ENCODE measurements around the gene TMEM273. TPM values are rescaled to one million over a fixed set of nuclear protein-coding genes. Genes with fewer than 3 reads are reported as not detected.
"Not testable (repeated sequence)": the region's sequence is repeated elsewhere in the genome, so short reads cannot be mapped to it uniquely, and the experiment has no call there.

TMEM273 gene
- polyA plus RNA-seq, 1 donor (not counting 4 experiments of a cell fraction or from before 2014, with no cell fraction given), result not detected

DNA sequence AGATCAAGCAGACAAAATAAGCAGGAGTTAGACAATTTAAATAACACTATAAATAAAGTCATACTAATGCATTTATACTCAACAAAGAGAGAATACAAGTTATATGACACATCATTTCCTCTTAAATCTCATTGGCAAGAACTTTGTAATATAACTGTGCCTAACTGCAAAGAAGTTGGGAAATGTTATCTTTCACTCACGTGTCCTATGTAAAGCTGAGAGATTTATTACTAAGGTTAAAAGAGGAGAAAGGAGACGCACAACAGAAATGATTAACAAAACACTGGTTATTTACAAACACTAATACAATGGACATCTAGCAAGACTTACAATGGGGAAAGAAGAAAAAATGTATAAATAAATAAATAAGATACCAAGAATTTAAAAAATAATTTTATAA lies 12.7 kb upstream of the TMEM273 start:
- no peak overlapping the region for H3K9ac ChIP-seq (ENCODE audit: control insufficient read depth, extremely low read depth, insufficient read depth, low read length)
- no peaks in the 10 kb centered on the region for H3K9me3 ChIP-seq (ENCODE audit: control insufficient read depth, low read depth, low read length)
- no peaks in the 10 kb centered on the region for H4K20me1 ChIP-seq (ENCODE audit: control insufficient read depth, extremely low read depth, insufficient read depth, low read length)
- no peaks in the 10 kb centered on the region for H3K79me2 ChIP-seq (ENCODE audit: control insufficient read depth, insufficient read depth, low read length)
- no peak for TF ChIP-seq CTCF (optimal IDR thresholded peaks at IDR 0.05 in 1 of 3, IDR thresholded peaks at IDR 0.05 in 1 of 3, conservative IDR thresholded peaks at IDR 0.05 in 1 of 3; ENCODE audit: extremely low read depth in 1 of 3, insufficient read depth in 2 of 3, low read length in 3 of 3)
- no peak for TF ChIP-seq EZH2 (IDR thresholded peaks at IDR 0.05; ENCODE audit: low read length)
- H3K4me2 ChIP-seq (ENCODE audit: control insufficient read depth, extremely low read depth, insufficient read depth, low read depth, low read length), result no peak overlapping the region
- no peaks in the 10 kb centered on the region for H3K36me3 ChIP-seq (ENCODE audit: control insufficient read depth in 2 of 2, extremely low read depth in 1 of 2, insufficient read depth in 2 of 2, low read length in 2 of 2)
- H3K4me1 ChIP-seq (ENCODE audit: control insufficient read depth, extremely low read depth, insufficient read depth, low read length), result no peaks in the 10 kb centered on the region
- no peak overlapping the region for H3K27ac ChIP-seq (ENCODE audit: control insufficient read depth, insufficient read depth, low read length)
- no peaks in the 10 kb centered on the region for H3K9me1 ChIP-seq (ENCODE audit: control insufficient read depth, extremely low read depth, insufficient read depth, low read length)
- peaks cover 4% of the 10 kb centered on the region for H3K27me3 ChIP-seq (ENCODE audit: control insufficient read depth, extremely low read depth, insufficient read depth, low read length)
- no peak for FAIRE-seq
- H2AFZ ChIP-seq (ENCODE audit: control insufficient read depth, low read length), result no peak overlapping the region
- no peak overlapping the region for H3K4me3 ChIP-seq (ENCODE audit: control insufficient read depth in 2 of 3, extremely low read depth in 1 of 3, insufficient read depth in 2 of 3, low read depth in 1 of 3, low read length in 3 of 3)
- no peak for DNase-seq (ENCODE audit: low read depth, low spot score)
- dilution Hi-C loops (cut with MboI; ENCODE audit: extremely low pct_ligation_motif_present, low sequenced_read_pairs), result no loop called here

GRCh38 chr10:49197171-49197570 lies 9.0 kb upstream of the TMEM273 start:
- no peak for FAIRE-seq

DNA sequence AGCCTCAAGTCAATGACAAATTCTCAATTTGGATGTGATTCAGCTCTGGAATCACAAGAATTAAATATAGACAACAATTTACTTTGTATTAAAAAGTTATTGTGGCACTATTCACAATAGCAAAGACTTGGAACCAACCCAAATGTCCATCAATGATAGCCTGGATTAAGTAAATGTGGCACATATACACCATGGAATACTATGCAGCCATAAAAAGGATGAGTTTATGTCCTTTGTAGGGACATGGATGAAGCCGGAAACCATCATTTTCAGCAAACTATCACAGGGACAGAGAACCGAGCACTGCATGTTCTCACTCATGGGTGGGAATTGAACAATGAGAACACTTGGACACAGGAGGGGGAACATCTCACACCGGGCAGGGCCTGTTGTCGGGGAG lies 7.7 kb upstream of the TMEM273 start:
- H3K36me3 ChIP-seq (ENCODE audit: control insufficient read depth in 2 of 2, extremely low read depth in 1 of 2, insufficient read depth in 2 of 2, low read length in 2 of 2); H3K4me1 ChIP-seq (ENCODE audit: control insufficient read depth, extremely low read depth, insufficient read depth, low read length); H3K27me3 ChIP-seq (ENCODE audit: control insufficient read depth, extremely low read depth, insufficient read depth, low read length); H3K4me2 ChIP-seq (ENCODE audit: control insufficient read depth, extremely low read depth, insufficient read depth, low read depth, low read length); H3K27ac ChIP-seq (ENCODE audit: control insufficient read depth, insufficient read depth, low read length); H3K4me3 ChIP-seq (ENCODE audit: control insufficient read depth in 2 of 3, extremely low read depth in 1 of 3, insufficient read depth in 2 of 3, low read depth in 1 of 3, low read length in 3 of 3); H3K9me3 ChIP-seq (ENCODE audit: control insufficient read depth, low read depth, low read length); DNase-seq (ENCODE audit: low read depth, low spot score); H4K20me1 ChIP-seq (ENCODE audit: control insufficient read depth, extremely low read depth, insufficient read depth, low read length); H3K79me2 ChIP-seq (ENCODE audit: control insufficient read depth, insufficient read depth, low read length); dilution Hi-C loops (cut with MboI; ENCODE audit: extremely low pct_ligation_motif_present, low sequenced_read_pairs); H3K9me1 ChIP-seq (ENCODE audit: control insufficient read depth, extremely low read depth, insufficient read depth, low read length); FAIRE-seq; H3K9ac ChIP-seq (ENCODE audit: control insufficient read depth, extremely low read depth, insufficient read depth, low read length); H2AFZ ChIP-seq (ENCODE audit: control insufficient read depth, low read length): not testable (repeated sequence)

More at GRCh38 chr10:49197171-49197570, 9.0 kb upstream of the TMEM273 start:
- H2AFZ ChIP-seq (ENCODE audit: control insufficient read depth, low read length), result no peak overlapping the region
- dilution Hi-C loops (cut with MboI; ENCODE audit: extremely low pct_ligation_motif_present, low sequenced_read_pairs), result no loop called here
- no peaks in the 10 kb centered on the region for H3K9me3 ChIP-seq (ENCODE audit: control insufficient read depth, low read depth, low read length)
- H3K9ac ChIP-seq (ENCODE audit: control insufficient read depth, extremely low read depth, insufficient read depth, low read length), result no peak overlapping the region
- no peaks in the 10 kb centered on the region for H3K27me3 ChIP-seq (ENCODE audit: control insufficient read depth, extremely low read depth, insufficient read depth, low read length)
- DNase-seq (ENCODE audit: low read depth, low spot score), result no peak
- H3K36me3 ChIP-seq (ENCODE audit: control insufficient read depth in 2 of 2, extremely low read depth in 1 of 2, insufficient read depth in 2 of 2, low read length in 2 of 2), result no peaks in the 10 kb centered on the region
- H3K4me1 ChIP-seq (ENCODE audit: control insufficient read depth, extremely low read depth, insufficient read depth, low read length), result no peaks in the 10 kb centered on the region
- no peak overlapping the region for H3K4me3 ChIP-seq (ENCODE audit: control insufficient read depth in 2 of 3, extremely low read depth in 1 of 3, insufficient read depth in 2 of 3, low read depth in 1 of 3, low read length in 3 of 3)
- no peaks in the 10 kb centered on the region for H3K79me2 ChIP-seq (ENCODE audit: control insufficient read depth, insufficient read depth, low read length)
- no peaks in the 10 kb centered on the region for H4K20me1 ChIP-seq (ENCODE audit: control insufficient read depth, extremely low read depth, insufficient read depth, low read length)
- TF ChIP-seq EZH2 (IDR thresholded peaks at IDR 0.05; ENCODE audit: low read length) (no peak), CTCF (optimal IDR thresholded peaks at IDR 0.05 in 1 of 3, IDR thresholded peaks at IDR 0.05 in 1 of 3, conservative IDR thresholded peaks at IDR 0.05 in 1 of 3; ENCODE audit: extremely low read depth in 1 of 3, insufficient read depth in 2 of 3, low read length in 3 of 3) (no peak)
- no peak overlapping the region for H3K27ac ChIP-seq (ENCODE audit: control insufficient read depth, insufficient read depth, low read length)
- no peak overlapping the region for H3K4me2 ChIP-seq (ENCODE audit: control insufficient read depth, extremely low read depth, insufficient read depth, low read depth, low read length)
- no peaks in the 10 kb centered on the region for H3K9me1 ChIP-seq (ENCODE audit: control insufficient read depth, extremely low read depth, insufficient read depth, low read length)

Measured in keratinocyte (primary cell).